Endodermal cell (in vitro differentiated cells): ENCODE results near the gene LRP2. TPM values are rescaled to one million over a fixed set of nuclear protein-coding genes. Genes with fewer than 3 reads are reported as not detected.

Experiments
- DNase-seq: peaks from one replicate; pipeline ENCODE4 v3.0.0-alpha.2; 2017
- H3K27ac ChIP-seq: 2 replicates; pipeline ENCODE4 v1.5.1; 2013; ENCODE audit warnings: mild to moderate bottlenecking, low read depth, low read length, moderate library complexity
- H3K27me3 ChIP-seq: 2 replicates; pipeline ENCODE4 v1.6.1; 2013; ENCODE audit warnings: mild to moderate bottlenecking, low read length, moderate library complexity; ENCODE audit not compliant: insufficient read depth, control insufficient read depth, poor library complexity, severe bottlenecking
- H3K36me3 ChIP-seq: 2 replicates; pipeline ENCODE4 v1.7.0; 2013; ENCODE audit warnings: mild to moderate bottlenecking, low read length, moderate library complexity; ENCODE audit not compliant: control insufficient read depth, insufficient read depth
- H3K4me1 ChIP-seq: one replicate; pipeline ENCODE4 v1.7.0; 2013; ENCODE audit warnings: low read length; ENCODE audit not compliant: control insufficient read depth, insufficient read depth
- H3K4me3 ChIP-seq: 2 replicates; pipeline ENCODE4 v1.5.1; 2013; ENCODE audit warnings: mild to moderate bottlenecking, low read length, moderate library complexity
- H3K9ac ChIP-seq: 2 replicates; pipeline ENCODE4 v1.6.1; 2013; ENCODE audit warnings: mild to moderate bottlenecking, low read length, moderate library complexity; ENCODE audit not compliant: poor library complexity, severe bottlenecking; ENCODE audit errors: extremely low read depth
- H3K9me3 ChIP-seq: 2 replicates; pipeline ENCODE4 v1.6.1; 2013; ENCODE audit warnings: mild to moderate bottlenecking, low read length, moderate library complexity; ENCODE audit not compliant: control insufficient read depth
- H3K27ac Mint-ChIP-seq: 2 replicates; pipeline ENCODE4 v1.8.0; 2020; ENCODE audit warnings: mixed read lengths
- H3K27me3 Mint-ChIP-seq: 2 replicates; pipeline ENCODE4 v1.8.0; 2021; ENCODE audit warnings: mild to moderate bottlenecking, mixed read lengths; ENCODE audit not compliant: insufficient read depth
- H3K36me3 Mint-ChIP-seq: 2 replicates; pipeline ENCODE4 v1.8.0; 2020; ENCODE audit warnings: low read depth, mixed read lengths
- H3K4me1 Mint-ChIP-seq: 2 replicates; pipeline ENCODE4 v1.8.0; 2020; ENCODE audit warnings: mixed read lengths
- H3K4me3 Mint-ChIP-seq: 2 replicates; pipeline ENCODE4 v1.8.0; 2020; ENCODE audit warnings: mild to moderate bottlenecking, moderate library complexity, mixed read lengths
- H3K9me3 Mint-ChIP-seq: 2 replicates; pipeline ENCODE4 v1.8.0; 2020; ENCODE audit warnings: mild to moderate bottlenecking, mixed read lengths
- CTCF ChIP-seq: fragments of 200-600 bp; sonication (generic); conservative IDR thresholded peaks from 2 replicates; pipeline ENCODE4 v1.5.0; 2021; ENCODE audit warnings: antibody characterized with exemption, mild to moderate bottlenecking
- WGBS, 2 experiments: methylation state at CpG; one replicate each; pipeline versions ENCODE4 v1.1.5 to v1.1.7; 2013; ENCODE audit warnings: missing lambda C conversion rate in 2 of 2, mixed read lengths in 1 of 2; ENCODE audit not compliant: insufficient coverage in 1 of 2, insufficient read length in 1 of 2; 5-methylcytosine and 5-hydroxymethylcytosine counted together
- total RNA-seq, 2 donors: library from RNA; stranded (reverse); fragmentation: NEBNext Ultra II Directional in 1 of 2; extraction: Animal tissue kit (Norgen Biotek cat#: 25700) in 1 of 2; gene quantifications; 2 replicates in 1 of 2; 3 replicates in 1 of 2; pipeline ENCODE4 v1.2.1, GENCODE V29; 2021

Gene LRP2
- total RNA-seq, 2 donors from 2014 or later, result 2.2 to 3.5 TPM

GRCh38 chr2:169237939-169238338 is 124.4 kb downstream of the LRP2 start:
- no peaks in the 10 kb centered on the region for H3K36me3 Mint-ChIP-seq
- Histone ChIP-seq H3K27ac (no peak overlapping the region), H3K4me1 (no peaks in the 10 kb centered on the region), H3K36me3 (no peaks in the 10 kb centered on the region), H3K4me3 (no peak overlapping the region), H3K9ac (no peak overlapping the region), H3K27me3 (no peaks in the 10 kb centered on the region), H3K9me3 (no peaks in the 10 kb centered on the region)
- H3K27me3 Mint-ChIP-seq, result no peaks in the 10 kb centered on the region
- H3K27ac Mint-ChIP-seq, result no peak overlapping the region
- H3K4me1 Mint-ChIP-seq, result no peaks in the 10 kb centered on the region
- H3K9me3 Mint-ChIP-seq, result no peaks in the 10 kb centered on the region
- H3K4me3 Mint-ChIP-seq, result no peak overlapping the region
- DNase-seq, result no peak
- no peak for TF ChIP-seq CTCF
- 92 to 100% methylated on average over 6 of the region's 6 CpGs for WGBS, 2 experiments

GRCh38 chr2:169237286-169237685 is 125.0 kb downstream of the LRP2 start:
- no peak for DNase-seq
- Mint-ChIP-seq H3K36me3 (no peaks in the 10 kb centered on the region), H3K27ac (no peak overlapping the region), H3K4me3 (no peak overlapping the region), H3K9me3 (no peaks in the 10 kb centered on the region), H3K4me1 (no peaks in the 10 kb centered on the region), H3K27me3 (no peaks in the 10 kb centered on the region)
- Histone ChIP-seq H3K27me3 (no peaks in the 10 kb centered on the region), H3K27ac (no peak overlapping the region), H3K9ac (no peak overlapping the region), H3K9me3 (no peaks in the 10 kb centered on the region), H3K4me1 (no peaks in the 10 kb centered on the region), H3K36me3 (no peaks in the 10 kb centered on the region), H3K4me3 (no peak overlapping the region)
- no peak for TF ChIP-seq CTCF
- 94% methylated on average over 2 of the region's 2 CpGs; no CpG with 5 or more reads in 1 of the 2 experiments for WGBS, 2 experiments

- H3K4me1 ChIP-seq, result no peaks in the 10 kb centered on the region
- no peaks in the 10 kb centered on the region for H3K36me3 ChIP-seq
- no peak for TF ChIP-seq CTCF
- Mint-ChIP-seq H3K4me1 (peaks cover 11% of the 10 kb centered on the region), H3K27me3 (no peaks in the 10 kb centered on the region), H3K36me3 (no peaks in the 10 kb centered on the region), H3K4me3 (no peak overlapping the region), H3K9me3 (no peaks in the 10 kb centered on the region), H3K27ac (no peak overlapping the region)
- H3K27ac ChIP-seq, result no peak overlapping the region
- no peak overlapping the region for H3K9ac ChIP-seq
- H3K4me3 ChIP-seq, result no peak overlapping the region
- no peaks in the 10 kb centered on the region for H3K27me3 ChIP-seq
- DNase-seq, result no peak
- WGBS, 2 experiments, result 89 to 93% methylated on average over 8 to 11 of the region's 11 CpGs
- H3K9me3 ChIP-seq, result no peaks in the 10 kb centered on the region
These were observed 129.7 kb downstream of the LRP2 start for GRCh38 chr2:169232551-169233154.
